AG10803 (cell line): Measurements from ENCODE around the gene NOL4L.

Source experiments
- DNase-seq: peaks from one replicate; pipeline ENCODE4 v3.0.0; 2010; ENCODE audit warnings: low read depth
- H3K4me3 ChIP-seq: 2 replicates; pipeline ENCODE4 v1.5.1; 2011; ENCODE audit warnings: mild to moderate bottlenecking, low read length, control low read depth
- TF ChIP-seq, protein P1 (sequence below): conservative IDR thresholded peaks from 2 replicates; pipeline ENCODE4 v1.5.1; 2011; ENCODE audit warnings: mild to moderate bottlenecking, low read length, control low read depth, inconsistent platforms

NOL4L gene

DNA sequence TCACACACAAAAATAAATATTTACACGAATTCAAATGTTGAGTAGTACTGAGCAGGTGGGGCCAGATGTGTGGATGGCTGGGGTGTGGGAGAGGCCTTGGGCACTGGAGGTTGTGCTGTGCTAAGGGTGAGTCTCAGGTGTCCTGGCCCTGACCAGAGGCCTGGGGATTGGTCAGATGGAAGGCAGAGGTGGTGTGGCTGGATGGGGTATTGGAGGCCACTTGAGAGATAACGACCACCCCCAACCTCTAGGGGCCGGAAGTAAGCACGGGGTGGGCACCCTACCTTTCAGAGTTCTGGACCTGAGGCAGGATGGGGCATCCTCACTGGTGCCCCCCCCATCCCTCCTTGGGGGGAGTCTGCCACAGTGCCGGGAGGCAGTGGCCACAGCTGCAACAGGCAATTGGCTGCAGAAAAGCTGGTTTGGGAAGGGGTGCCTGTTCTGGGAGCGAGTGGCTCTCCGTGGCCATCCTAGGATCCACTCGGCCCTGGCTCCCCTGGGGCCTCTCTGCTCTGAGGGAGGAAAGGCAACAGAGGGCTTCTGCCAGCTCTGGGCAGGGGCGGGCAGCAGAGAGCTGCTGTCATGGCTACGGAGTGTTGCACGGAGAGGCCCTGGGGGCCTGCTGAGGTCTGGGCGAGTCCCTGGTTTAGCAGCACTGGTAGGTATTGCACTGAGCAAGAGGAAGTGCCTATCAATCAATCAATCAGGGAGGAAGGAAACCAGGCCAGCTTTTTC is 139.4 kb downstream of the NOL4L start:
- no peak overlapping the region for H3K4me3 ChIP-seq
- TF ChIP-seq, protein P1, sequence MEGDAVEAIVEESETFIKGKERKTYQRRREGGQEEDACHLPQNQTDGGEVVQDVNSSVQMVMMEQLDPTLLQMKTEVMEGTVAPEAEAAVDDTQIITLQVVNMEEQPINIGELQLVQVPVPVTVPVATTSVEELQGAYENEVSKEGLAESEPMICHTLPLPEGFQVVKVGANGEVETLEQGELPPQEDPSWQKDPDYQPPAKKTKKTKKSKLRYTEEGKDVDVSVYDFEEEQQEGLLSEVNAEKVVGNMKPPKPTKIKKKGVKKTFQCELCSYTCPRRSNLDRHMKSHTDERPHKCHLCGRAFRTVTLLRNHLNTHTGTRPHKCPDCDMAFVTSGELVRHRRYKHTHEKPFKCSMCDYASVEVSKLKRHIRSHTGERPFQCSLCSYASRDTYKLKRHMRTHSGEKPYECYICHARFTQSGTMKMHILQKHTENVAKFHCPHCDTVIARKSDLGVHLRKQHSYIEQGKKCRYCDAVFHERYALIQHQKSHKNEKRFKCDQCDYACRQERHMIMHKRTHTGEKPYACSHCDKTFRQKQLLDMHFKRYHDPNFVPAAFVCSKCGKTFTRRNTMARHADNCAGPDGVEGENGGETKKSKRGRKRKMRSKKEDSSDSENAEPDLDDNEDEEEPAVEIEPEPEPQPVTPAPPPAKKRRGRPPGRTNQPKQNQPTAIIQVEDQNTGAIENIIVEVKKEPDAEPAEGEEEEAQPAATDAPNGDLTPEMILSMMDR: no peak
- DNase-seq: no peak

- H3K4me3 ChIP-seq: no peak overlapping the region
- TF ChIP-seq, protein P1: no peak
- no peak for DNase-seq
These were observed 140.5 kb downstream of the NOL4L start for GRCh38 chr20:32444474-32445220.

- no peak for DNase-seq
- TF ChIP-seq, protein P1: no peak
- H3K4me3 ChIP-seq: no peak overlapping the region
These were observed 141.7 kb downstream of the NOL4L start for GRCh38 chr20:32443386-32443974.

GRCh38 chr20:32442630-32443373 is 142.3 kb downstream of the NOL4L start:
- no peak for DNase-seq
- no peak overlapping the region for H3K4me3 ChIP-seq
- TF ChIP-seq, protein P1: no peak

DNA sequence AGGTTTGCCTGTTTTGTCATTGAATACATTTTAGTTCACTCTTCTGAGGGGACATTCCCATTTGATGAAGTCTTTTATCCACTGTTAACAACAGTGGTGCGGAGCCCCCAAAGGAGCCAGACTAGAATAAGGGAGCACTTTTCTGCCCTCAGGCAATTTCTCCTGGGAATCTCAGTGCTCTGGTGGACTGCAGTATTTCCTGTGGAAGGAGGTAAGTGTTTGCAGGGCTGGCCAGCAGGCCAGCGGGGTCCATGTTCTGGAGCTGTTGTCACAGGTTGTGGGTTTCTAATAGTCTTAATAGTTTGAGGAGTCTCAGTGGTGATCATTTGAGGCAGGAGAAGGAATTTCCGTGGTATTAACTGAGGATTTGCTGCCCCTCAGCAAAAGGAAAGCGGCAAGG is 143.5 kb downstream of the NOL4L start:
- DNase-seq: no peak
- TF ChIP-seq, protein P1: no peak
- H3K4me3 ChIP-seq: no peak overlapping the region

GRCh38 chr20:32440758-32441078 is 144.4 kb downstream of the NOL4L start:
- DNase-seq: no peak
- TF ChIP-seq, protein P1: no peak

More at GRCh38 chr20:32440758-32441078, 144.4 kb downstream of the NOL4L start:
- H3K4me3 ChIP-seq: no peak overlapping the region
